GM12873 (cell line): ENCODE measurements around the gene PARVA.

ENCODE experiments used
- TF ChIP-seq, protein P1 (sequence below): IDR thresholded peaks from 2 replicates; pipeline ENCODE4 v1.5.1; 2012; ENCODE audit warnings: low read depth, mild to moderate bottlenecking, moderate library complexity, low read length, control low read depth; ENCODE audit not compliant: insufficient read depth; ENCODE audit errors: missing control alignments

PARVA gene

DNA sequence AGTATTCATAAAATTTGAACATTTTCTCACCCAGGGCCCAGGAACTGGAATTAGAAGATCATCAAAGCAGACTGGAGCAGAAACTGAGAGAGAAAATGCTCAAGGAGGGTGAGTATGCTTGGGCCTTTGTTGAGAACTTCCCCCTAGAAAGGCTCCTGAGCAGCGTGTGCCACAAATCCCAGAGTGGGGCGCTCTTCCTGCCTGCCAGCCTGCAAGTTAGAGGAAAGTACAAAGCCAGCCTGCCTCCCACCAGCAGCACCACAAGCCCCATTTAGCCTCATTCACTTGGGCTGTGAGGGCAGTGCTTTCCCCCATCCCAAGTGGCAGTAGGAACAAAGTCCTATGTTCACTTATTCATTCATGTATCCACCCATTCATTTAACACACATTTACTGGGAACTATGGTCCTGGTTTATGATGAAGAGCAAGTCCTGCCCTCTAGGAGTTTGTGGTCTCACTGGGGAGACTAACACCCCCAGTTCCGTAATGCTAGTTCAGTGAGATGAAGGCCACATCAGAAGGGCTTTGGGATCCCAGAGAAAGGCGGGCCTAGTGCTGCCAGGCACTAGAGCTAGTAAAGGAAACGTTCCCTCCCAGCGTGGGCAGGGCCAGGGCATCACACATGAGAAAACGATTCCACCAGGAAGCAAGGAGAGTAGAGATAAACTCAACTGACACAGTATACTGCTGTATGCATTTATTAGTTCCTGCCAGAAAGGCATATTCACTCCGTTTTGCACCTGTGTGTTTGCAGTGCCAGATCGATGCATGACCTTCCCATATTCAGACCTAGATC, 22.4 kb upstream of the PARVA start:
- TF ChIP-seq, protein P1, sequence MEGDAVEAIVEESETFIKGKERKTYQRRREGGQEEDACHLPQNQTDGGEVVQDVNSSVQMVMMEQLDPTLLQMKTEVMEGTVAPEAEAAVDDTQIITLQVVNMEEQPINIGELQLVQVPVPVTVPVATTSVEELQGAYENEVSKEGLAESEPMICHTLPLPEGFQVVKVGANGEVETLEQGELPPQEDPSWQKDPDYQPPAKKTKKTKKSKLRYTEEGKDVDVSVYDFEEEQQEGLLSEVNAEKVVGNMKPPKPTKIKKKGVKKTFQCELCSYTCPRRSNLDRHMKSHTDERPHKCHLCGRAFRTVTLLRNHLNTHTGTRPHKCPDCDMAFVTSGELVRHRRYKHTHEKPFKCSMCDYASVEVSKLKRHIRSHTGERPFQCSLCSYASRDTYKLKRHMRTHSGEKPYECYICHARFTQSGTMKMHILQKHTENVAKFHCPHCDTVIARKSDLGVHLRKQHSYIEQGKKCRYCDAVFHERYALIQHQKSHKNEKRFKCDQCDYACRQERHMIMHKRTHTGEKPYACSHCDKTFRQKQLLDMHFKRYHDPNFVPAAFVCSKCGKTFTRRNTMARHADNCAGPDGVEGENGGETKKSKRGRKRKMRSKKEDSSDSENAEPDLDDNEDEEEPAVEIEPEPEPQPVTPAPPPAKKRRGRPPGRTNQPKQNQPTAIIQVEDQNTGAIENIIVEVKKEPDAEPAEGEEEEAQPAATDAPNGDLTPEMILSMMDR = no peak

DNA sequence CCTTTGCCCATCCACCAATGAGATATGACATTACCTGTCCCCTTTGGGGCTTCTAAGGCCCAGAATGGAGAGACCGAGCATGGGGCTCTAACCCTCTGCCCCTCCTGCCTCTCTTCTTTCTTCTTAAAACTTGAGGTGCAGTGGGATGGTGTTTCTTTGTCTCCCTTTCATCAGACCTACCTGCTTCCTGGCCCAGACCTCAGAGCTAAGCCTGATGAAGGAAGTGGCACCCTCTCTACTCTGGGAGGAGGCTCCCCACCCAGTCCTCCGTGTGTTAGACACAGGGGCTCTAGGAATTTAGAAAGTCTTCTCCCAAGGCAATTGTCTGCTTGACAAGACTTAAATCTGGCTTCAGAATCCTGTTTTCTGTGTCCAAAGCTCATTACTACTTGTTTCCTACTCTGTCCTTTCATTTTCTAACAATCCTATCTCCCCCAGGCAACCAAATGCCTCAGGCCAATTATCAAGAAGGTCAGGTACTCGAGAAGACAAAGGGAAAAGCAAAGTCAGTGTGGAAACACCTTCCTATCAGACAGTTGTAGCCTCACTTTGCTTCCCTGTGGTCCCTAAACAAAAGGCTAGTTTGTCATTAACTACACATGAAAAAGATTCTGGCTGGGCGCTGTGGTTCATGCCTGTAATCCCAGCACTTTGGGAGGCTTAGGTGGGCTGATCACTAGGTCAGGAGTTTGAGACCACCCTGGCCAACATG, 20.3 kb upstream of the PARVA start:
- TF ChIP-seq, protein P1 = no peak

DNA sequence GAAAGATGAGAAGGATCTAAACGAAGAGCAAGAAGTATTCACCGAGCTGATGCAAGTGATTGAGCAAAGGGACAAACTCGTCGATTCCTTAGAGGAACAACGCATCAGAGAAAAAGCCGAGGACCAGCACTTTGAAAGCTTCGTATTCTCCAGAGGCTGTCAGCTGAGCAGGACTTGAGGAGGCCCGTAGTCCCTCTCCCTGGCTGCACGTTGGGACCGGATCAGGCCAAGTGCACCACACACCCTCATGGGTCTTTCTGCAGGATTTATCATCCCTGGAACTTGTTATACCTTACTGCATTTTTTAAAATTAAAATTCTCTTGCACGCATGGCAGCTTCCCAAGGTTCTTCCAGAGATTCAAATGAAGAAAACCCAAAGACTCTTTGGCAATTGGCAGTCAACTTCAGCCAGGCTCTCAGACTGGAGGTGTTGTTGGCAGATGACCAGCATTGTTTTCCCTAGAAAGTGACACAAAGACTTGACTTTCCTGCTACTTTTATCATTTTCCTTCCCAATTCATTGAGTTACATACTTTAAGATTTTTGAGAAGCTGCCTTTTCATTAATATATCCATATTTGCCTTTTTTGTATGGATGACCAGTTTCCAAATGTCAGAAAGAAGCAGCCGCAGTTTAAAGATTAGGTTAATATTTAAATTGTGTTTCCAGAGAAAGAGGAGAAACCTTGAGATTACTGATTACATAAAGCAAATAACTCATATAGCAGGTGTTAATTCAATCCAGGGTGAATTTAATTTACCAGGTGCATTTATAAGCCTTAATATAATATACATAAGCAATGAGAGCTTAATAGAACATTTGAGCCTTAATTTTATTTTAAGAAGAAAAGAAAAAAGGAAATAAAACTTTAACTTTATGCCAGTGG, 18.8 kb upstream of the PARVA start:
- TF ChIP-seq, protein P1 = no peak

DNA sequence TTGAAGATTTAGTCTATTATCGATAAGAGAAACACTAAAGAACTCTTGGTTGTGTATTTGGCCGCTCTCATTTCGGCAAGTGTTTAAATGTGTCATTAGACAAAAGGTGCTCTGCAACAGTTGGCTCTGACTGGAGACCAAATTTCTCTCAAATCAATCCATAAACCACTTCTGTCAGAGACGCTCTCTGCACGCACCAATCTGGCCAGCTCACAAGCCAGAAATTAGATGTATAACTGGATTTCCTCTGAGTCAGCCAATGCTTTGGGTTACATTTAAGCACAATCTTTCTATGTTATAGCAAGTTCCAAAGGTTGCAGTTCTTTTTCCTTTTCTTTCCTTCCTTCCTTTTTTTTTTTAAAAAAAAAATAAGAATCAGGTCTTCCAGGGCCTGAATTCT, 17.6 kb upstream of the PARVA start:
- TF ChIP-seq, protein P1 = no peak

GRCh38 chr11:12361682-12362081, 15.7 kb upstream of the PARVA start:
- TF ChIP-seq, protein P1 = no peak

- TF ChIP-seq, protein P1 = no peak
Measured at GRCh38 chr11:12362857-12363256, 14.5 kb upstream of the PARVA start.

- TF ChIP-seq, protein P1 = no peak
Measured at GRCh38 chr11:12363373-12363772, 14.0 kb upstream of the PARVA start.
